Panc1 (cell line): ENCODE data around the gene PHACTR2. TPM values are rescaled to one million over a fixed set of nuclear protein-coding genes. Genes with fewer than 3 reads are reported as not detected.

ENCODE experiments used
- ATAC-seq: fragments of 200-7000 bp; cut with Tn5 transposase; 2 replicates; pipeline ENCODE4 v1.9.1; 2020; ENCODE audit warnings: mild to moderate bottlenecking, moderate library complexity
- BruUV-seq: library from RNA; stranded (reverse); fragments of 400-500 nt; replicated peaks from 2 replicates; lab custom pipeline; 2021; lab: Mats Ljungman, UMichigan
- CTCF ChIA-PET: fragments of 300-600 bp; sonication (Branson Sonifier 250); formaldehyde crosslinking; loops from one replicate; lab custom pipeline; 2022; ENCODE audit warnings: antibody characterized with exemption; lab: Charles Lee
- POLR2A ChIA-PET: fragments of 300-600 bp; sonication (Branson Sonifier 250); formaldehyde crosslinking; loops from one replicate; lab custom pipeline; 2022; ENCODE audit warnings: antibody characterized with exemption; lab: Charles Lee
- DNase-seq: peaks from one replicate; pipeline ENCODE4 v3.0.0-alpha.2; 2010; ENCODE audit warnings: low read depth, low spot score
- H3K27ac ChIP-seq: 2 replicates; pipeline ENCODE4 v1.5.1; 2011; ENCODE audit warnings: mild to moderate bottlenecking, low read length, inconsistent platforms
- H3K27me3 ChIP-seq: fragments of 200-500 bp; sonication (Bioruptor generic); 2 replicates; pipeline ENCODE4 v1.6.0; 2014; ENCODE audit warnings: low read length, inconsistent platforms; ENCODE audit not compliant: control insufficient read depth, insufficient read depth
- H3K36me3 ChIP-seq: fragments of 200-500 bp; sonication (Bioruptor generic); 2 replicates; pipeline ENCODE4 v1.5.1; 2014; ENCODE audit warnings: inconsistent platforms, mild to moderate bottlenecking, low read length, moderate library complexity; ENCODE audit not compliant: control insufficient read depth, insufficient read depth
- H3K4me1 ChIP-seq: 2 replicates; pipeline ENCODE4 v1.5.1; 2011; ENCODE audit warnings: inconsistent platforms, mild to moderate bottlenecking, low read length, moderate library complexity; ENCODE audit not compliant: control insufficient read depth, insufficient read depth
- H3K4me3 ChIP-seq, 2 experiments: 2 replicates each; pipeline ENCODE4 v1.5.1; 2011 to 2012; ENCODE audit warnings: low read depth in 2 of 2, low read length in 2 of 2, mild to moderate bottlenecking in 2 of 2, inconsistent platforms in 1 of 2, moderate library complexity in 1 of 2
- H3K9me3 ChIP-seq: fragments of 200-500 bp; sonication (Bioruptor generic); 2 replicates; pipeline ENCODE4 v1.5.1; 2014; ENCODE audit warnings: low read depth, mild to moderate bottlenecking, inconsistent platforms, low read length, moderate library complexity; ENCODE audit not compliant: control insufficient read depth, insufficient read depth
- CTCF ChIP-seq: fragments of 450-650 bp; IDR thresholded peaks from 2 replicates; pipeline ENCODE4 v1.5.1; 2017; ENCODE audit warnings: mild to moderate bottlenecking
- POLR2AphosphoS5 ChIP-seq: IDR thresholded peaks from 2 replicates; pipeline ENCODE4 v1.6.1; 2012; ENCODE audit warnings: mild to moderate bottlenecking, low read depth, low read length, moderate library complexity
- REST ChIP-seq, 2 experiments: IDR thresholded peaks; 2 replicates each; pipeline ENCODE4 v1.6.1; 2011 to 2012; ENCODE audit warnings: low read depth in 2 of 2, control low read depth in 1 of 2, low read length in 1 of 2, mild to moderate bottlenecking in 1 of 2, moderate library complexity in 1 of 2; ENCODE audit not compliant: insufficient read depth in 1 of 2
- SIN3A ChIP-seq: IDR thresholded peaks from 2 replicates; pipeline ENCODE4 v1.6.1; 2012; ENCODE audit warnings: low read depth, mild to moderate bottlenecking, low read length, moderate library complexity, borderline replicate concordance; ENCODE audit not compliant: insufficient read depth
- TCF7L2 ChIP-seq: IDR thresholded peaks from 2 replicates; pipeline ENCODE4 v1.6.1; 2011; ENCODE audit warnings: mild to moderate bottlenecking, low read depth, low read length, inconsistent platforms
- in situ Hi-C: cut with HindIII; loops from 2 replicates; pipeline ENCODE4 v1.10.0; 2016; ENCODE audit warnings: low sequenced_read_pairs, low pct_unique_long_range_greater_than_20kb
- intact Hi-C: fragments of 100-400 bp; cut with micrococcal nuclease; formaldehyde crosslinking; loops from one replicate; pipeline ENCODE4 v1.10.0; 2022; ENCODE audit not compliant: unreplicated experiment
- total RNA-seq: library from RNA; stranded (reverse); gene quantifications from one replicate; pipeline ENCODE4 v1.2.1, GENCODE V29; 2021; ENCODE audit not compliant: unreplicated experiment

PHACTR2 gene
- total RNA-seq, 1 experiment from 2014 or later = 59.9 TPM

GRCh38 chr6:143766185-143766553 is 88.4 kb downstream of the PHACTR2 start:
- in situ Hi-C loops = no loop called here
- BruUV-seq = no TSS peak

GRCh38 chr6:143767433-143767832 is 89.7 kb downstream of the PHACTR2 start:
- intact Hi-C loops = no loop called here
- ChIA-PET POLR2A (no interaction called here), CTCF (no interaction called here)
- Histone ChIP-seq H3K9me3 (no peaks in the 10 kb centered on the region), H3K27me3 (no peaks in the 10 kb centered on the region), H3K4me1 (no peaks in the 10 kb centered on the region), H3K4me3 (no peak overlapping the region), H3K36me3 (no peaks in the 10 kb centered on the region; the same call in 1 of the 2 replicates), H3K27ac (no peak overlapping the region)
- no peak for TF ChIP-seq TCF7L2
- TF ChIP-seq CTCF = no peak
- no peak for TF ChIP-seq REST (IDR thresholded peaks at IDR 0.05; ENCODE audit: insufficient read depth in 1 of 2, low read depth in 2 of 2, low read length in 1 of 2)
- no peak for DNase-seq
- no peak for ATAC-seq
- no TSS peak for BruUV-seq
- in situ Hi-C loops = no loop called here

More at GRCh38 chr6:143766185-143766553, 88.4 kb downstream of the PHACTR2 start:
- H3K36me3 ChIP-seq = no peaks in the 10 kb centered on the region; the same call in 1 of the 2 replicates
- intact Hi-C loops = no loop called here
- ChIA-PET CTCF (no interaction called here), POLR2A (no interaction called here)
- no peak overlapping the region for H3K27ac ChIP-seq
- H3K27me3 ChIP-seq = no peaks in the 10 kb centered on the region
- no peak for DNase-seq
- no peak for ATAC-seq
- no peaks in the 10 kb centered on the region for H3K9me3 ChIP-seq
- TF ChIP-seq CTCF = no peak
- TF ChIP-seq SIN3A = no peak
- no peak for TF ChIP-seq REST (IDR thresholded peaks at IDR 0.05; ENCODE audit: insufficient read depth in 1 of 2, low read depth in 2 of 2, low read length in 1 of 2)
- no peak for TF ChIP-seq TCF7L2
- TF ChIP-seq POLR2AphosphoS5 = no peak
- no peak overlapping the region for H3K4me3 ChIP-seq
- H3K4me1 ChIP-seq = no peaks in the 10 kb centered on the region
